Head of caudate nucleus (tissue), 42 donors: Measurements from ENCODE around the gene SYT13.

Experiments used
- DNase-seq, 42 donors: peaks; one replicate each; pipeline versions ENCODE4 v3.0.0 to v3.0.0-alpha.2; 2020 to 2021; ENCODE audit warnings: mixed read lengths in 7 of 42
- intact Hi-C: fragments of 100-400 bp; cut with DNase I; formaldehyde crosslinking; loops from one replicate; pipeline ENCODE4 v1.15.0; 2022

The SYT13 gene

DNA sequence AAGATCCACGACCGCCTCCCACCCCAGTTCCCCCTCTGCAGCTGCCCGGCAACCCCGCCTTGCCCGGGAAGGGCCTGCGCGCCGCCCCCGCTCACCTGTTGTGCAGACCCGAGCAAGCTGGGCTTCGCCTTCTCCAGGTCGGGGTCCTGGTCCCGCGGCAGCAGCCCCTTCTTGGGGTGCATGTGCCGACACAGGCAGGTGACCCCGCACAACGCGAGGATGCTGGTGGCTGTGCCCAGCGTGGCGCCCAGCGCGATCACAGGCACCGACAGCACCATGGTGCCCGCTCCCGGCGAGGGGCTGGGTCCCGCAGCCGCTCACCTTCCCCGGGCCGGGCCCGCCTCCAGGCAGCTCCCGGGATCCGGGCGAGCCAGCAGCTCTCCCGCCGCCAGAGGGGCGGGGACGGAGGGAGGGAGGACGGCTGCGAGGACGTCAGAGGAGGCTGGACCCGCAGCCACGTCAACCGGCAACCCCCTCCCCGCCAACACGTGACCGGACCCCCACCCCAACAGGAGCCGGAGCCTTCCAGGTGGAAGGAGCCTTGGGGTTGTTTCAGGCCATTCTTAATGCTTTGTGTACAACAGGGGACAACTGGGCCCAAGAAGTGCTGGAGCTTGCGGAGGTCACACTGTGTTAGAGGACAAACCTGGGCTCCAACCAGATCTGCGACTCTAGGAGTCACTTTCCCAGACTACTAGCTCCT, at the start of gene SYT13:
Gene SYT13 (minus strand): TSS at position 412 of the 703 bp plus-strand sequence. CDS start 134 bp downstream, at position 278.
- intact Hi-C loops = no loop called here
- peak in 25 of 42 donors; percentile 3 to 63 (median 31) for DNase-seq

GRCh38 chr11:45335434-45335833, 49.3 kb upstream of the SYT13 start:
- no peak for DNase-seq
- intact Hi-C loops = no loop called here

DNA sequence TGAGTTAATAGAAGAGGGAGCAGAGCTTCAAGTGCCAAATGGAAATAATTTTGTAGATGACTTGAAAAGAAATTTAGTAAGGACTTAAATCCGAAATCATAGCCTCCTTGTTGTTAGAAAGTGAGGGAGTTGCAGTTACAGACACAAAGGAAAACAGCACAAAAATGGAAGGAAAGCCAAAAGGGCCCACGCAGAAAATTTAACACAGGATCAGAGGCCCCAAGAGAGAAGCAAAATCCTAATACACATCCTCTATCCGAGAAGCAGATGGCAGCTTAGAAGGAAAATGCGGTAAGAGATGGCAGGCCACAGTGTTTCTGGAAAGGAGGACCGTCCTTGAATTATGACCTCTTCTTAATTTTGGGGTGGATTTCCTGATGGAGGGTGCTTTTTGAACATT, 48.7 kb upstream of the SYT13 start:
- intact Hi-C loops = no loop called here
- DNase-seq = no peak

- intact Hi-C loops = no loop called here
- DNase-seq = no peak
These were observed 48.3 kb upstream of the SYT13 start for GRCh38 chr11:45334410-45334809.

- DNase-seq = peak in 1 of 42 donors; percentile 30
- intact Hi-C loops = no loop called here
These were observed 47.1 kb upstream of the SYT13 start for GRCh38 chr11:45333001-45333971.

DNA sequence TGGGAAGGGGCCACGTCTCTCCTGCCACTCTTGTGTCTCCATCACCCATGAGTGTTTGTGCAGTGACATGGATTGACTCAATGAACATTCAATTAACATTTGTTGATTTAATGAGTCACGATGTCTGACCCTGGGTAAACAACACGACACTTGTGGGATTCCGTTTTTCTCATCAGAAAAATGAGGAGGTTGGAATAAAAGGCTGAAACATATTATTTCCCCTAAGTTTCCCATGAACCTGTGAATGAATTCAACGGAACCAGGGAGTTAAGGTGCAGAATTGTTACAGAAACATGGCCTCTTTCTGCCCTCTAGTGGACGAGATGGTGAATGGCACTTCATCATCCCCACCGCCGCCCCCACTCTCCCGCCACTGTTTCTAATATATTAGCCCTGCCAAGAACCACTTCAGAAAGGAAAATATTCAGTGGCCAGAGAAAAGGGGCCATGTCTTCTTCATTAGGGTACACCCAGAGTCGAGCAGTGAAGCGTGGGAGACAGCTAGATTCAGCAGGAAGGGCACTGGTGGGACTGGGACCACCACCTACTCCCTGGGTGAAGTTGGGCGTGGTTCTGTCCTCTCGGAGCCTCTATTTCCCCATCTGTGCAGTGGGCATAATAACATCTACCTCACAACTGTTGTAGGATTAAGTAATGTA, 46.3 kb upstream of the SYT13 start:
- peak in 25 of 42 donors; percentile 21 to 76 (median 43) for DNase-seq
- intact Hi-C loops = no loop called here

DNA sequence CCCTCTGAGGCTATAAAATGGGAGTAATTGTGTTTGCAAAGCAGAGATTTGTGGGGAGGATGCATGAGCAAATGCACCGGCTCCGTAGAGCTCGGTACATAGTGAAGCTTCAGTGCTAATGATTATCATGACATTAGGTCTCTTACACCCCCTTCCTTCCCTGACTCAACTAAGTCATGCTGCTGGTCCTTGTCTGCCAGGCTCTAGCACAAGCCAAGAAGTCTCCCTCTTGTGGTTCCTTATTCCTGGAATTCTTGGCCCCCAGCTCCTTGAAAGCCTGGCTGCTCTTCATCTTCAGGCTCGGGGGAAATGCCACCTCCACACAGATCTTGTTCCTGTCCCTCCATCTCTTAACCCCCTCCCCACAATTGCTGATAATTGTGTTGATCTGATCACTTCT, 45.7 kb upstream of the SYT13 start:
- intact Hi-C loops = no loop called here
- no peak for DNase-seq

DNA sequence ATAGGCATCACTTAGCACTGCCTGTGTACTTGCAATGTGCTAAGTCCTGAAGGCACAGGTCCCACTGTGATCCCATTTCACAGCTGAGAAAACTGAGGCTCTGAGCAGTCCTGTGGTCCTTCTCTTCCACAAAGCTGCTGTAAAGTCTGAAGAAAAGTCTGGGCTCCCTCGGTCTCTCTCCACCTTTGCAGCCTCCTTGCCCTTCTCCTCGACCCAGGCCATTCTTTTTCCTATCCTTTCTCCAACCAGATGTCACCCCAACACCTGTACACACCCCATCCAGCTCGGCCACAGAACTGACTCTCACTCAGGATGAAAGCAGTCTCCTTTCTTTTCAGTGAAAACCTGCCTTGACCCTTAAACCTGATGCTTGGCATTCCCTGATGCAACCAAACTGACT, 42.6 kb upstream of the SYT13 start:
- intact Hi-C loops = loop anchor here (5.0 kb wide), 1 partner anchor 221 kb away; no protein-coding TSS in a partner anchor

DNA sequence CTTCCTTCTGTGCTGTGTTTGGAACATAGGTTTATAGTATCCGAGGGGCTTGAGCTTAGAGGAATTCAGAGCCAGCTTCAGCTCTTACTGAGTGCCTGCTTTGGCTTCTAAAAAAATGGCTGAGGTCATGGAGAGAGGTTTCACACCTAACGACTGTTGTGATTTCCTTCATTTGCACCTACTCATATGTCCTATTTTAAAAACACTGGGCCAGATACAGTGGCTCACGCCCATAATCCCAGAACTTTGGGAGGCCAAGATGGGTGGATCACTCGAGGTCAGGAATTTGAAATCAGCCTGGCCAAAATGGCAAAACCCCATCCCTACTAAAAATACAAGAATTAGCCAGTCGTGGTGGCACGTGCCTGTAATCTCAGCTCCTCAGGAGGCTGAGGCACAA, 38.3 kb upstream of the SYT13 start:
- intact Hi-C loops = no loop called here

More for the DNA sequence above, 42.6 kb upstream of the SYT13 start:
- no peak for DNase-seq

GRCh38 chr11:45323601-45324249, 37.6 kb upstream of the SYT13 start:
- intact Hi-C loops = no loop called here
- DNase-seq = peak in 1 of 42 donors; percentile 40

More for the DNA sequence above, 38.3 kb upstream of the SYT13 start:
- no peak for DNase-seq

DNA sequence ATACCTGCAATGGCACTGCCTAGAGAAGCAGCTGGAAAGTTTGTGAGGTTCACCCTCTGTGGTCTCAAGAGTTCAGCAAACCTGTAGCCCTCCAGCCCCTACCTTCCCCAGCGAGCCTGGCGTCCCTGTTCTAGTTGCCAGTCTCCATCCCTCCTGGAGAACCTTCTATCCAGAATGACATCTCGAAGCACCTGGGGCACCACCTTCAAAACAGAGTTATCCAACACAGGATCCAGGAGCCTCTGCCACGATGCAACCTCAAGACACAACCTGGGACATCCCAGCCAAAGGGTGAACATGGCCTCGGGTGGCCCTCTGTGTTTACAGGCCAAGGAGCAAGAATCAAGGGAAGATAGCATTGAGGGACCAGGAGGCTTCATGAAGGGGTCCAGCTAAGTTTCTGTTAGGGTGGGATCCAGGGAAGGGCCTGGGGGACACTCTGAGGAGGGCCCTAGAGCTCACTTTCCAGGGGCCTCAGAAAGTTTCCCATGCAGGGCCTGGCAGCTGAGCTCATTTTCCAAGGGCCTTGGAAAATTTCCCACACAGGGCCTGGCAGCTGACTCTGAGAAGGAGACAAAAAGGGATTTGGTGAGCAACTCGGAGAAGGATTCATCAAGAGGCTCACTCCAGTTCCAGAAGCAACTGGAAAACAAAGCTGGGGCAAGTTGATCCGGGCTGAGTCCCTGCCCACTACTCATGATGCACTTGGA, 36.9 kb upstream of the SYT13 start:
- intact Hi-C loops = no loop called here
- peak in 3 of 42 donors; percentile 18 to 37 (median 20) for DNase-seq

DNA sequence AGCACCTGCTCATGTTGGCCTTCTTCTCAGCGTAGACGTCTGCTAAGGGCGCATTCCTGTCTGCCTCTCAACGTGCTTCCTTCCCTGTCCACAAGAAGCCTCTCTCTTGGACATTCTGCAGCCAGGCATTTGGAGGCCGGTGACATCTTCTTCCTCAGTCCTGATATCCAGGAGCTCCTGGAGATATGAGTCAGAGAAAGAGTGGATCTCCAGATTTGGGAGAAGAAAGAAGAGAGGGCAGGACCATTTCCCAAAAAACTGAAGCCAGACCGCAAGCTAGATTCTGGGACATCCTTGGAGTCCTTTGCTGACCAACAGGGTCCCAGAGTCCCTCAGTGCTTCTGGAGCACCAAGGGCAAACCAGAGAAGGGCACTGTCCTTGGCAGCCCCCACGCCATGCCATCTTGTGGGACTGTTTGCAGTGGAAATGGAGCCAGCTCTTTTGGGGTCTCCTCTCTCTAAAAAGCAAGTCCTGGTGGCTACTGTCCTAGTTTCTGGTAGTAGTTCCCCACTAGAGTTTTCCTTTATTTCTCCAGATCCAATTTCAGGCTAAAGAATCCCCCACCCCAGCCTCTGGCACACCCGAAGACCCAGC, 36.1 kb upstream of the SYT13 start:
- intact Hi-C loops = no loop called here
- DNase-seq = peak in 1 of 42 donors; percentile 17

DNA sequence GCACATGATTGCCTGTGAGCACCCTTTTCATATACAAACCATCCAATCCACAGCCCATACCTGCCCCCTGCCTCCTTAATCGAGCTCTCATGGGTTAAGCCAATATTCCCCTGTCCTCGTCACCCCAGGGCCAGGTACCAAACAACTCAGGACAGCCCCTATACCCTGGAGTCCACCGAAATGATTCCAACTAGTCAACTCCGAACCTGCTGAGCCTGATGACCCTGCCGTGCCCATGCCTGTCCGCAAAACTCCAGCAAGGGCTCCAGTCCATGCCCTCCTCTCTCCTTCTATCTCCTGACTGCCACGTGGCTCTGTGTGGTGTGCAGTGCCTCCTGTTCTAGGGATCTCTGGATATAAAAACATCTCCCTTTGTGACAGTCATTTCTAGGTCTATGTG, 35.5 kb upstream of the SYT13 start:
- intact Hi-C loops = no loop called here
- DNase-seq = no peak

- no peak for DNase-seq
These were observed 35.0 kb upstream of the SYT13 start for GRCh38 chr11:45321031-45321595.

GRCh38 chr11:45320371-45320770, 34.2 kb upstream of the SYT13 start:
- intact Hi-C loops = no loop called here

More at GRCh38 chr11:45321031-45321595, 35.0 kb upstream of the SYT13 start:
- intact Hi-C loops = no loop called here

DNA sequence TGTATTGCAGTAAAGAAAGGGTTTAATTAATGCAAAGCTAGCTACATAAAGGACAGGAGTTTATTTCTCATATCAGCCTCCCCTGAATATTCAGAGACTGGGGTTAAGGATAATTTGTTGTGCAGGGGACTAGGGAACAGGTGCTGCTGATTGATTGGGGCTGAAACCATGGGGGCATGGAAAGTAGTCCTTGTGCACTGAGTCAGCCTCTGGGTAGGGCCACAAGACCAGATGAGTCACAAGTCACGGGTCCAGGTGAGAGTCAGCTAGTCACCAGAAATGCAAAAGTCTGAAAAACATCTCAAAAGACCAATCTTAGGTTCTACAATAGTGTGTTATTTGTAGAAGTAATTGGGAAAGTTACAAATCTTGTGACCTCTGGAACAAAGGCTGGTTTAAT, 32.9 kb upstream of the SYT13 start:
- DNase-seq = peak in 1 of 42 donors; percentile 10
- intact Hi-C loops = no loop called here

More at GRCh38 chr11:45320371-45320770, 34.2 kb upstream of the SYT13 start:
- no peak for DNase-seq

- no peak for DNase-seq
These were observed 32.4 kb upstream of the SYT13 start for GRCh38 chr11:45318516-45318915.

DNA sequence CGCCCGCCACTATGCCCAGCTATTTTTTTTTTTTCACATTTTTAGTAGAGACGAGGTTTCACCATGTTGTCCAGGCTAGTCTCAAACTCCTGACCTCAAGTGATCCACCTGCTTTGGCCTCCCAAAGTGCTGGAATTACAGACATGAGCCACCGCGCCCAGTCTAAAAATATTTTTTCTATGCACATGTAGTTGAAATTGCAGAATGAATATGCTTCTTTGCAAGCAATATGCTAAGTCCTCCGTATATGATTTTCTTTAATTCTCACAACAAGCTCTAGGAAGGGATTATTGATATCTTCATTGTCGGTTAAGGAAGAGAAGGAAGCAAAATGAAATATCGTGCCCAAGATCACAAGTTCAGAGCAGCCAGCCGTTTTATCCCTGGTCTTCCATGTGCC, 30.1 kb upstream of the SYT13 start:
- DNase-seq = no peak
- intact Hi-C loops = no loop called here

More at GRCh38 chr11:45318516-45318915, 32.4 kb upstream of the SYT13 start:
- intact Hi-C loops = no loop called here
